Endometrial microvascular endothelial cells (primary cell): ENCODE results near the gene CDK5R1. TPM values are rescaled to one million over a fixed set of nuclear protein-coding genes. Genes with fewer than 3 reads are reported as not detected.

Experiments
- in situ Hi-C: cut with HindIII; loops from 2 replicates; pipeline ENCODE4 v1.10.0; 2017; ENCODE audit warnings: low sequenced_read_pairs, low pct_unique_long_range_greater_than_20kb; ENCODE audit errors: inconsistent ontology term
- total RNA-seq: library from RNA; depleted of rRNA; stranded (reverse); fragments of >200 nt; gene quantifications from one replicate; pipeline ENCODE4 v1.2.3, GENCODE V29; 2015; ENCODE audit errors: inconsistent ontology term

The CDK5R1 gene
- total RNA-seq, 1 donor from 2014 or later: 1.5 TPM

- in situ Hi-C loops: no loop called here
These were observed 17.6 kb downstream of the CDK5R1 start for GRCh38 chr17:32504166-32504990.

- in situ Hi-C loops: no loop called here
These were observed 22.1 kb downstream of the CDK5R1 start for GRCh38 chr17:32508926-32509325.

GRCh38 chr17:32510466-32510865, 23.7 kb downstream of the CDK5R1 start:
- in situ Hi-C loops: no loop called here

- in situ Hi-C loops: no loop called here
These were observed 25.5 kb downstream of the CDK5R1 start for GRCh38 chr17:32512328-32512727.

GRCh38 chr17:32513579-32513978, 26.8 kb downstream of the CDK5R1 start:
- in situ Hi-C loops: no loop called here

- in situ Hi-C loops: no loop called here
These were observed 27.8 kb downstream of the CDK5R1 start for GRCh38 chr17:32514606-32515005.

- in situ Hi-C loops: no loop called here
These were observed 29.0 kb downstream of the CDK5R1 start for GRCh38 chr17:32515677-32516383.

GRCh38 chr17:32516450-32516849, 29.7 kb downstream of the CDK5R1 start:
- in situ Hi-C loops: no loop called here

- in situ Hi-C loops: no loop called here
These were observed 30.3 kb downstream of the CDK5R1 start for GRCh38 chr17:32516940-32517701.

GRCh38 chr17:32517982-32518381, 31.2 kb downstream of the CDK5R1 start:
- in situ Hi-C loops: no loop called here

- in situ Hi-C loops: no loop called here
These were observed 31.9 kb downstream of the CDK5R1 start for GRCh38 chr17:32518646-32519227.

GRCh38 chr17:32519228-32520103, 32.7 kb downstream of the CDK5R1 start:
- in situ Hi-C loops: no loop called here

- in situ Hi-C loops: no loop called here
These were observed 33.4 kb downstream of the CDK5R1 start for GRCh38 chr17:32520104-32520701.

GRCh38 chr17:32520737-32521404, 34.1 kb downstream of the CDK5R1 start:
- in situ Hi-C loops: no loop called here

GRCh38 chr17:32523017-32523680, 36.4 kb downstream of the CDK5R1 start:
- in situ Hi-C loops: no loop called here

GRCh38 chr17:32523827-32524552, 37.2 kb downstream of the CDK5R1 start:
- in situ Hi-C loops: no loop called here
